ENCODE data around the gene SMYD3. TPM values are rescaled to one million over a fixed set of nuclear protein-coding genes. Genes with fewer than 3 reads are reported as not detected.

Gene SMYD3
- total RNA-seq, 1 donor from 2014 or later, result 35.4 TPM

DNA sequence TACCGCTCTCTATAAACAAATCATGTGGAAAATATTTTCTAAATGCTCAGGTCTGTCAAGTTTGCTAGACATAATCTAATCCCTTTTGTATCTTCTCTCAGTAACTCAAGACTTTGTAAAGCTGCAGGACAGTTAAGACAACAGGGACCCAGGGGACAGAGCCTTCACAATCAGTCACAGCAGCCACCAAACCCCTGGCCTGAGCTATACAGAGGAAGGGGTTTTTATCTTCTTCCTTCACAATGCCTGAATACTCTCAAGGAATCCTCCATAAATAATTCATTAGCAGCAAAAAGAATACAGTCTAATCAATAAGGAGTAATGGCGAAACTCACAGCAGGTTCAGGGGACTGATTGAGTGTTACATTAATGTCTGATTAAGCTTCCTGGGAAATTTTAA lies 368.3 kb downstream of the SMYD3 start:
- Mint-ChIP-seq H3K4me3 (ENCODE audit: unreplicated experiment) (no peak overlapping the region), H3K27me3 (ENCODE audit: unreplicated experiment) (peaks cover 2% of the 10 kb centered on the region), H3K27ac (ENCODE audit: unreplicated experiment) (no peak overlapping the region), H3K4me1 (ENCODE audit: unreplicated experiment) (peaks cover 4% of the 10 kb centered on the region), H3K9me3 (ENCODE audit: unreplicated experiment) (no peaks in the 10 kb centered on the region), H3K36me3 (ENCODE audit: low read depth, unreplicated experiment) (no peaks in the 10 kb centered on the region)
- TF ChIP-seq, protein P1, sequence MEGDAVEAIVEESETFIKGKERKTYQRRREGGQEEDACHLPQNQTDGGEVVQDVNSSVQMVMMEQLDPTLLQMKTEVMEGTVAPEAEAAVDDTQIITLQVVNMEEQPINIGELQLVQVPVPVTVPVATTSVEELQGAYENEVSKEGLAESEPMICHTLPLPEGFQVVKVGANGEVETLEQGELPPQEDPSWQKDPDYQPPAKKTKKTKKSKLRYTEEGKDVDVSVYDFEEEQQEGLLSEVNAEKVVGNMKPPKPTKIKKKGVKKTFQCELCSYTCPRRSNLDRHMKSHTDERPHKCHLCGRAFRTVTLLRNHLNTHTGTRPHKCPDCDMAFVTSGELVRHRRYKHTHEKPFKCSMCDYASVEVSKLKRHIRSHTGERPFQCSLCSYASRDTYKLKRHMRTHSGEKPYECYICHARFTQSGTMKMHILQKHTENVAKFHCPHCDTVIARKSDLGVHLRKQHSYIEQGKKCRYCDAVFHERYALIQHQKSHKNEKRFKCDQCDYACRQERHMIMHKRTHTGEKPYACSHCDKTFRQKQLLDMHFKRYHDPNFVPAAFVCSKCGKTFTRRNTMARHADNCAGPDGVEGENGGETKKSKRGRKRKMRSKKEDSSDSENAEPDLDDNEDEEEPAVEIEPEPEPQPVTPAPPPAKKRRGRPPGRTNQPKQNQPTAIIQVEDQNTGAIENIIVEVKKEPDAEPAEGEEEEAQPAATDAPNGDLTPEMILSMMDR (IDR thresholded peaks at IDR 0.05; ENCODE audit: unreplicated experiment), result no peak
- DNase-seq (ENCODE audit: low spot score), result no peak

DNA sequence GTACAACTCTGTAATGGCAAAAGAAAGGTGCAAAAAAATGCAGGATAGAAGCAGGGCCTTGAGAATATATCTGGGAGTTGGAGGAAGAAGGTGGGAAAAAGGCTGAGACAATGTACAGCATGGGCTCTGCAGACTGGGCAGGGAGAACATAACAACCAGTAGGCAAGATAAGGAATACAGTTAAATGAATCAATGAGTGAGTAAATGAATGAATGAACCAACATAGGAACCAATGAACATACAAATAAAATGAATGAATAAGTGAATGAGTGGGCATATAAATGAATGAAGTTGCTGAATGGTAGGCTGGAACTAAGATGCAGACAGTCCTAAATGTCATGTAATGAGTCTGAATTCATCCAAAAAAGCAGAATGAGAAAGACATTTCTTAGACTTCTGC lies 370.6 kb downstream of the SMYD3 start:
- DNase-seq (ENCODE audit: low spot score), result no peak
- H3K9me3 Mint-ChIP-seq (ENCODE audit: unreplicated experiment), result no peaks in the 10 kb centered on the region
- no peaks in the 10 kb centered on the region for H3K36me3 Mint-ChIP-seq (ENCODE audit: low read depth, unreplicated experiment)
- no peaks in the 10 kb centered on the region for H3K27me3 Mint-ChIP-seq (ENCODE audit: unreplicated experiment)
- TF ChIP-seq, protein P1 (IDR thresholded peaks at IDR 0.05; ENCODE audit: unreplicated experiment), result no peak
- no peak overlapping the region for H3K27ac Mint-ChIP-seq (ENCODE audit: unreplicated experiment)
- H3K4me3 Mint-ChIP-seq (ENCODE audit: unreplicated experiment), result no peak overlapping the region
- peaks cover 4% of the 10 kb centered on the region for H3K4me1 Mint-ChIP-seq (ENCODE audit: unreplicated experiment)

DNA sequence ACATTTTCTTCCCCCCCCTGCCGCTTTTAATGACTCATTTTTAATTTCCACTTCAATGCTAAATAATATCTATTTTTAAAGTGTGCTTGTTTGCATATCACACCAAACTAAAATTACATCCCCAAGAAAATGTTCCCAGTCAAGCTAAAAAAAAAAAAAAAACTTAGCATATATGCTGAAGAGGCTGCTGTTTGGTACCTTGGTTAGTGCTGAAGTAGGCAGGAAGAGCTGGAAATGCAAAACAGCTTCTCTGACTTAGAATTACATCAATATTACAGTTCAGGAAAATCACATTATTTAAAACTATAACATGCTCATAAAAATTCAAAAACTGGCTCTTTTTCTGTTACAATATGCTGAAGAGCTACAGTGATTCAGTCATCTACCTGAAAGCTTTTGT lies 372.3 kb downstream of the SMYD3 start:
- no peak overlapping the region for H3K4me3 Mint-ChIP-seq (ENCODE audit: unreplicated experiment)
- DNase-seq (ENCODE audit: low spot score), result no peak
- H3K4me1 Mint-ChIP-seq (ENCODE audit: unreplicated experiment), result peaks cover 11% of the 10 kb centered on the region
- TF ChIP-seq, protein P1 (IDR thresholded peaks at IDR 0.05; ENCODE audit: unreplicated experiment), result no peak
- H3K27ac Mint-ChIP-seq (ENCODE audit: unreplicated experiment), result no peak overlapping the region
- H3K36me3 Mint-ChIP-seq (ENCODE audit: low read depth, unreplicated experiment), result no peaks in the 10 kb centered on the region
- H3K27me3 Mint-ChIP-seq (ENCODE audit: unreplicated experiment), result no peaks in the 10 kb centered on the region
- no peaks in the 10 kb centered on the region for H3K9me3 Mint-ChIP-seq (ENCODE audit: unreplicated experiment)

DNA sequence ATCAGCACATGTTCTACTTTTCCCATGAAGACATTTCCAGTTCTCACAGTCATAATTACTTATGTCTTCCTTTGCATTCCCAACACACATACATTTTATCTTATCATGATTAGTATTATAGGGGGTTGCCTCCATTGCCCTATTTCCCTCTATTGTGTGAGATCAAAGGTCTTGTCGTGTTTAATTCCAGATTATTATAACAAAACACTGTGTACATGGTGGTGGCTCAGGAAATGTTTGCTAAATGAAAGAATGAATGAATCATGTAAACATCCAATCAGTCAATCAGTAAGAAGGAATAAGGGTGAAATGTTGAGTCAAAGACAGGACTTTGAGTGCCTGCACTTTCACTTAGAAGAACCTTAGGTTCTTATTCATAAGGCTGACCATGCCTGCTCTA lies 376.0 kb downstream of the SMYD3 start:
- Mint-ChIP-seq H3K36me3 (ENCODE audit: low read depth, unreplicated experiment) (no peaks in the 10 kb centered on the region), H3K4me3 (ENCODE audit: unreplicated experiment) (no peak overlapping the region), H3K27ac (ENCODE audit: unreplicated experiment) (no peak overlapping the region), H3K4me1 (ENCODE audit: unreplicated experiment) (peaks cover 7% of the 10 kb centered on the region), H3K27me3 (ENCODE audit: unreplicated experiment) (no peaks in the 10 kb centered on the region), H3K9me3 (ENCODE audit: unreplicated experiment) (no peaks in the 10 kb centered on the region)
- TF ChIP-seq, protein P1 (IDR thresholded peaks at IDR 0.05; ENCODE audit: unreplicated experiment), result no peak
- no peak for DNase-seq (ENCODE audit: low spot score)

DNA sequence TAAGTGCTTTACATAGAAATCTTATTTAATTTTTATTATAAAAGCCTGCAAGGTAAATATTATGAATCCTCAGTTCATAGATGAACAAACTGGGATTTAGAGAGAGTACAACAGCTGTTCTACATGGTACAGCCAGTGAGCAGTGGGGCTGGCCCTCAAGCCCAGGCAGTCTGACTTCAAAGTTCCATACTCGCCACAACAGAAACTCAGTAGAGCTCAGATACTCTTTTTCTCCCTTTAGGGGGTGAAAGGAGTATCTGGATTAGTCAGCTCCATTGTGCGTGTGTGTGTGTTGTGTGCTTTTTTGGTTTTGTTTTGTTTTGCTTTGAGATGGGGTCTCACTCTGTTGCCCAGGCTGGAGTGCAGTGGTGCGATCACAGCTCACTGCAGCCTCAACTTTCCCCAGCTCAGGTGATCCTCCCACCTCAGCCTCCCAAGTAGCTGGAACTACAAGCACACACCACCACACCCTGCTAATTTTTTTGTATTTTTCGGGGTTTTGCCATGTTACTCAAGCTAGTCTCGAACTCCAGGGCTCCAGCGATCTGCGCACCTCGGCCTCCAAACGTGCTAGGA lies 378.5 kb downstream of the SMYD3 start:
- no peak for DNase-seq (ENCODE audit: low spot score)
- Mint-ChIP-seq H3K4me1 (ENCODE audit: unreplicated experiment) (peaks cover 7% of the 10 kb centered on the region), H3K4me3 (ENCODE audit: unreplicated experiment) (no peak overlapping the region), H3K27ac (ENCODE audit: unreplicated experiment) (no peak overlapping the region), H3K36me3 (ENCODE audit: low read depth, unreplicated experiment) (no peaks in the 10 kb centered on the region), H3K9me3 (ENCODE audit: unreplicated experiment) (no peaks in the 10 kb centered on the region), H3K27me3 (ENCODE audit: unreplicated experiment) (no peaks in the 10 kb centered on the region)
- TF ChIP-seq, protein P1 (IDR thresholded peaks at IDR 0.05; ENCODE audit: unreplicated experiment), result no peak

Data from endothelial cell (in vitro differentiated cells).